SW 1271 (cell line): ENCODE data around the gene C14orf180.
"Not testable (repeated sequence)": the region's sequence is repeated elsewhere in the genome, so short reads cannot be mapped to it uniquely, and the experiment has no call there.

ENCODE experiments used
- DNase-seq, 2 experiments: peaks; one replicate each; lab custom pipeline; 2025; lab: John Stamatoyannopoulos, UW

C14orf180 gene

DNA sequence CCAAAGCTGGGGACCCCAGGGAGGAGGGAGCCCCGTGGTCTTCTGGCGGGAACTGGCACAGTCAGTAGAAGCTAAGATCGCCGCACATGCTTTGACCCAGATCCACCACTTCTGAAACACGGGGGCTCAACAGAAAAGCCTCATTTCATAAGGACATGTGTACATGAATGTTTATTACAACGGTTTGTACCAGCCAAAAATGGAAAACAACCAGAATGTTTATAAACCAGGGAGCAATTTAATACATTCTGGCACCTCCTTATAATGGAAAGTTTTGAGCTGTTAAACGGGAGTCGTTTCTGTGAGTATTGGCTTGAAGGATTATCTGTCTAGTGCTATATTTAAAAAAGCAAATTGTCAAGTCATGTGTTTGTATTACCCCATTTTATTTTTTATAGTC is 32.3 kb downstream of the C14orf180 start:
- no peak for DNase-seq

DNA sequence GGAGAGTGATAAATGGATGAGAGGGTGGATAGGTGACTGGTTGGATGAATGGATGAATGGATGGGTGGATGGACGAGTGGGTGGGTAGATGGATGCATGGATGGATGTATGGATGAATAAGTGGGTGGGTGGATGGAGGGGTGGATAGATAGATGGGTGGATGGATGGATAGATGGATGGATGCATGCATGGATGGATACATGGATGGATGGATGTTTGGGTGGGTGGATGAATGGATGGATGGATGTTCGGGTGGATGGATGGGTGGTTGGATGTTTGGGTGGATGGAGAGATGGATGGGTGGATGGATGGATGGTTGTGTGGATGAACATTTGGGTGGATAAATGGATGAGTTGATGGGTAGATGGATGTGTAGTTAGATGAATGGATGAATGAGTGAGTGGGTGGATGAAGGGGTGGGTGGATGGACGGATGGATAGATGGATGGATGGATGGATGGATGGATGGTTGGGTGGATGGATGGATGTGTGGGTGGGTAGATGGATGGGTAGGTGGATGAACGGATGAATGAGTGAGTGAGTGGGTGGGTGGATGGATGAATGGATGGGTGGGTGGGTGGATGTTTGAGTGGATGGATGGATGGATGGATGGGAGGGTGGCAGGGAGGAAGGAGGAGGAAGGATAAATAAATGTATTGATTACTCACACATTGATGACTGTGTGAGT is 34.7 kb downstream of the C14orf180 start:
- no peak for DNase-seq

DNA sequence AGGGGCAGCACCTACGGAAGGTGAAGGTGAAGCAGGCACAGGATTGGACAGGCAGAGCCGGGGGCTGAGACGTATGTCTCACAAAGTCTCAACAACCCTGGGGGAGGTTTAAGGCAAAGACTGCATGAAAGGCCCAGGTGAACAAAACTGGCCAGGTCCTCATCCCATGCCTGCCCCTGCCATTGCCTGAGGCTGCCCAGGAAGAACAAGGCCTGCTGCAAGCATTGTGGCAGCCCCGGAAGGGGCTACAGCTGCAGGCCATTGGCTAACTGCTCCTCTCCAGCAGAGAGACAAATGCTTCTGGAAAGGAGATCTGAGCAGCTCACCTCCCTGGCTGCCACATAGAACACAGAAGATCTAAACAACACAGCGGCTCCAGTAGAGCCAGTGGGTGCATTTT is 45.4 kb downstream of the C14orf180 start:
- no peak for DNase-seq

DNA sequence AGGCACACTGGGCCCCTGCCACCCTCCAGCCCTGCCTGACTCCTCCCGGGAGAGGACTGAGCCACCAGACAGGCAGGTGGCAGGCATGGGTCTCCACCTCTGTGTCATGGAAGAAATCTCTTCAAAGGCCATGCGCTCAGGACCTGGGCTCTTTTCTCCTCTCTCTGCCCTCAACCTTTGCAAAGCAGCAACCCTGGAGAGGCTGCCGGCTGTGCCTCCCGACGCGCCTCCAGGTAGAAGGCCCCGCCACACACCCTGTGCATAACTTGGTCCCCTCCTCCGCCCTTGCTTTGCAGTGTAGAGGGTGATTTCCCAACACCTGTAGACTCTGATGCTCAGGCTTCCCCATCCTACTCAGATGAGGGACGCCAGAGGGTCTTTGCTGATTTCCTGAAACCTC is 53.2 kb downstream of the C14orf180 start:
- DNase-seq: no peak

DNA sequence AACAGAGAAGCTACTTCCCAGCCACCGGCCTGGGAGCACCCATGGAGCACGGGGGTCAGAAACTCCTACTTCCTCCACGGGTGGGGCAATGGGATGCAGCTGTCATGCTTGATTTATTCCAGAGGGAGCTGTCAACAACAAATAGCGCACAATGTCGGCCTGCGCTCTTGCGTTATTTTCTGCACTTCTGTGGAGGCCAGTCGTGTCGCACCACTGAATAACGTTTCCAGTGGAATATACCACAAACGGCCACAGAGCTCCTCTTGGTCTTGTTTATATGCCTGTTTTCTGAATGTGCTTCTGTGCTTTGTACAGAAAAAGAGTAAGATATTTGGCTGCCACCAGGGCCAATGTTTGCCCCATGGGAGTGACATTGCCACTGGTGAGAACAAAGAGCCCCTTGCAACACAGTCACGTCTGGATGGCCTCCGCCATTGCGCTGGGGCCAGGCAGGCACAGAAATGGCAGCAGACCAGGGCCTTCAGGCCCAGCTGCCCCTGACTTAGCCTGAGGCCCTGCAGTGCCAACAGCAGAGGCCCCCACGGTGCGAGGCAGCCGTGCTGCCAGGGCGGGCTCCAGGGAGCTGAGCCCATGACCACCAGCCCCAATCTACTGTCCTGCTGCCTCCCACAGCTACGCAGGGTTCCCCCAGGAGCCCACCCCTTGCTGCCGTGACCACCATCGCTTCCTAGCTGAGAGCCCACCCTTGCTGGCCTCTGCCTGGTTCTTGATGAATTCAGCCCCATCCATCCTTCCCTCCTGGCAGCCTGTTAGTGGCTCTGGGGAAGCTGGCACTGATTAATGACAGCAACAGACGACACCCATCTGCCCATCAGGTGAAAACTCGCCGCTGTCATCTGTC is 53.9 kb downstream of the C14orf180 start:
- DNase-seq: no peak

DNA sequence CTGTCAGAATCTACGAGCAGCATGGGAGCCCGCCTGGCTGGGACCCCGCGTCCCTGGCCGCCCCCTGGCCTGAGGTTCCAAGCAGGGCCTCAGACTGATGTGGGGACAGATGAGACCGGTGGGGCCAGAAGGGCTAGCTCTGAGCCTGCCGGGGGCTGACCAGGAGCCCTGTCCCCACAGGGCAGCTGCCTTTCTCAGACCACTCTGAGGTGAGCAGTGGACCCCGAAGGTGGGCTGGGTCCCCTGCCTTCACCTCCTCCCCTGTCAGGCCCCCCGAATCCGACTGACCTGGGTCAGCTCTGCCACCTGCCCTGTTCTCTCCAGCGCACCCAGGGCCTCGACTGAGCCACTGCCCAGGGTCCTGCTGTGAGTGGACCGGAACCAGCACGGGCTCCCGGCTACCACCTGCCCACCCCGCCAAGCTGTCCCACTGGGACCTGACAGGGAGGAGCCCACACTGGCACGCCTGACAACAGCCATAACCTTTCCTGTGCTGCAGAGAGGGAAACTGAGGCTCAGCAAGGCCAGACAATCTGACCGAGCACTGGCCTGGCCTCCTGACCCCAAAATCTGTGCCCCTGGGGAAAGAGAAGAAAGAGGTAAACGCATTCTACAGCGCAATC is 54.7 kb downstream of the C14orf180 start:
- DNase-seq: no peak

DNA sequence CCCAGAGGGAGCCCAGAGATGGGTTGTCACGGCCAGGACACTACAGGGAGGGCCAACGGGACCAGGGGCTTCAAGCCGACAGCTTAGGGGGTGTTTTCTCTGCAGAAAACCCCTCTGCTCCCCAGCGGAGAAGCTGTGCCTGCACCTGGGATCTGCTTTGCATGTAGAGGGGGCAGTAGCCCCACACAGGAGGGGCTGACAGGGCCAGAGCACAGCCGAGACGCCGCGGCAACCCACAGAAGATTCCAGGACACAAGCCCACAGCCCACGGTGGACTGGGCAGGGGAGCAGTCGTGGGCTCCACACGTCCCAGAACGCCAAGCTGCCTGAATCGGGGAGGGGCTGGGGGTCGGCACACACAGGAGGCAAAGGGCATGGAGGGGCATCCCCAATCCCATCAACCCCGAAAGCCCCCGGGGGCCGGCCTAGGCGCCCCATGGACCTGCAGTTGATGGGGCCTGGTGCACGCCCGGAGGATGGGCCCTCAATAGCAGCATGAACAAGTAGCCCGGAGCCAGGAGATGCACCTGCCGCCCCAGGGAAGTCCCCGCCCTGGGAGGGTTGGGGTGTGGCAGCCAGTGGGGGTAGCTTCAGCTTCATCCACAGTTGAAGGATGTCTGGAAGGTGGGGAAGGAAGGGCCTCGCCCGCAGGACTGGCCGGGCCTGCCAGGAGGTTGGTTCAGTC is 55.5 kb downstream of the C14orf180 start:
- no peak for DNase-seq

DNA sequence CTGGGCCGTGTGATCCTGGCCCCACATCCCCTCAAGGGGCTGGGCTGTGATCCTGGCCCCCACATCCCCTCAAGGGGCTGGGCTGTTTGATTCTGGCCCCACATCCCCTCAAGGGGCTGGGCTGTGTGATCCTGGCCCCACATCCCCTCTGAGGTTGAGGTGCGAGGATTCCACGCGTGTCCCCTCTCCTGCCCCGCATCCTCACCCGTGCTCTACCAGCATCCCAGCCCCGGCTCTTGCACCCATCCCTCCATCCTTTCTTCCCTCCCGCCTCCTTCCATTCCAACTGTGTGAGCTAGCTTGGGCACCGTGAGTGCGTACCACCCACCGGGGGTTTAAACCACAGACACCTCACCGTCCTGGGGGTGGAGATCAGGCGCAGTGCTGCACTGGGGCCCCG is 56.2 kb downstream of the C14orf180 start:
- DNase-seq: no peak

DNA sequence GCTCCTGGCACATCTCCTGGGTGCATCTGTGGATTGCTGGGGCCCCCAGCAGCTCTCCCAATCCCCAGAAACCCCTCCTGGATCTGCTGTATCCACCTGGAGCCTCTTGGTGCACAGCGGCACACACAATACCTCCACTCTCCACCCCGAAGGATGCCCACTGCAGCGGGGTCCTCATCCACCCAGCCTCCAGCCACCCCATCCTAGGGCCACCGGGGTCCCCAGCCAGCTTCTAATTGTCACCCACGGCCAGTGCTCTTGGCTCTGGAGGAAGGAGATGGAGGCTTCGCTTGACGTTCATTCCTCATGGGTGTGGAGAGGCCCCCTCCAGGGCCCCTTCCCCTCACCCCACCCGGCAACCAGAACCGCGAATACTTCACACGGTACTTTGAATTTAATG is 56.6 kb downstream of the C14orf180 start:
- no peak for DNase-seq

DNA sequence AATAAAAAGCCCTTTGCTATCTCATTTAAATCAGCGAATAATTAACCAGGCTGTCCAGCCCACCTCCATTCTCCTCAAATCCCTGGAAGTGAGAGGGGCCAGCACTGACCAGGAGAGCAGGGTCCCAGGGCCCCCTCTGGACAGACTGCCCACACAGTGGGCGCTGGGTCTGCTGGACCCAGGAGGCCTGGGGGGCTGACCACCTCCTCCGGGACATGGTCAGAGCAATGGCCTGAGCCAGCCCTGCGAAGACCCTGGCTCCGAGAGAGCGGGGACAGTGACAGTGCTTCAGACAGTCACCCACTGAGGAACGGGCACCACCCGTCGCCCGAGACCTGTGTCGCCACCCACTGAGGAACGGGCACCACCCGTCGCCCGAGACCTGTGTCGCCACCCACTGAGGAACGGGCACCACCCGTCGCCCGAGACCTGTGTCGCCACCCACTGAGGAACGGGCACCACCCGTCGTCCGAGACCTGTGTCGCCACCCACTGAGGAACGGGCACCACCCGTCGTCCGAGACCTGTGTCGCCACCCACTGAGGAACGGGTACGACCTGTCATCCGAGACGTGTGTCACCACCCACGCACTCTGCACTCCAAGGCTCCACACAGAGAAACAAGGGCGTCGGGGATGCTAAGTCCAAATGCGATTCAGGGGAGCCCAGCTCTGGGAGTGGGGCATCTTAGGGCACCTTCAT is 57.4 kb downstream of the C14orf180 start:
- not testable (repeated sequence) for DNase-seq

DNA sequence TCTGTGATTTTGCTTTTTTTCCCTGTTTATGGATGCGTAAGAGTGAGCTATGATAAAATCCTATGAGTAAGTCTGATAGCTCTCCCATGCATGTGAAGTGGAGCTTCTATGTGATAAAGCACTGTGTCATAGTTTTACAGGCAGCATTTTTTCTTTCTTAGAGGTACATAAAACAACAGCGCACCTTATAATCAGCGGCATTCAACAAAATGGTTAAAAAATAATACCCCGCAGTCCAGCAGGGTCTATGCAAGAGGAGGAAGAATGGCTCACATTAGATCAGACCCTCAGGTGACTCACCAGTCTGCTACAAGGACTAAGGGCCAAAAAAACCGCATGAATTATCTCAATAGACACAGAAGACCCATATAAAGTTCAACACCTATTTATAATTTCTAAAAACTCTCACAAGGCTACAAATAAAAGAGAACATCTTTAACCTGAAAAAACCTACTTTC is 58.0 kb downstream of the C14orf180 start:
- no peak for DNase-seq

DNA sequence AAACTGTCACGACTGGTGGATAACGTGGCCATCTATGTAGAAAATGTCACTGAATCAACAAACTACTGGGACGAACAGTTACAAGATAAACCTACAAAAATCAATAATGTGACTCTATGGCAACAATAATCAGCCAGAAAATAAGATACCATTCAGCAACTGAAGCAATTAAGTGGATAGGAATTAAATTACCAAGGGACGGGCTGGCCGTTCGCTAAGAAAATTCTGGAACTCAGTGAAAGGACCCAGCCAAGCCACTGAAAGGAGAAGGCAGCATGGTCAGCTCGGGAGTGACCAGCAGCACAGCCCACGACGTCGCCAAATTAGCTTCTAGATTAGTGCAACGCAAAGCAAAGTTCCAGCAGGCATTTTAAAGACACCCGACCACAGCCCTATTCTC is 58.6 kb downstream of the C14orf180 start:
- DNase-seq: no peak

DNA sequence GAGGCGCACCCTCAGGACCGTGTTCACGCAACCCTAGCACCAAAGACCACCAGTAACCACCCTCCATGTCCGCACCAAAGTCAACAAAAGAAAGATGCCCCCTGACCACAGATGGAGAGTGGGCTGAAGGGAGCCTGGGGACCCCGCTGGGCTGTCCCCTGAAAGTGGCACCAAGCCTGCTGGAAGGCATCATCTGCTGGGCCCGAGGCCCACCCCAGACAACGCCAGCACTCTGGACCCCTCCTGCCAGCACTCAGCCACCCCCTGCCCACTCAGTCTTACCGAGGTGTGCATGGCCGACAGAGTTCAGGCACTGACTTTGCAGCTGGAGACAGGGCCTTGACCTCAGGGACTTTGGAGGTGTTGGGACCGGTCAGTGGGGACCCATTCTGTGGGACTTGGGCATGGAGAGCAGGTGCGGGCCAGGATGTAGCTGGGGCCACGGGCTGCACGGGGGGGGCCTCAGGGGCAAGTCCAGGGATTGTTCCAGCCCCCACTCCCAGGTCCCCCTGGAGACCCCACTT is 59.4 kb downstream of the C14orf180 start:
- no peak for DNase-seq

DNA sequence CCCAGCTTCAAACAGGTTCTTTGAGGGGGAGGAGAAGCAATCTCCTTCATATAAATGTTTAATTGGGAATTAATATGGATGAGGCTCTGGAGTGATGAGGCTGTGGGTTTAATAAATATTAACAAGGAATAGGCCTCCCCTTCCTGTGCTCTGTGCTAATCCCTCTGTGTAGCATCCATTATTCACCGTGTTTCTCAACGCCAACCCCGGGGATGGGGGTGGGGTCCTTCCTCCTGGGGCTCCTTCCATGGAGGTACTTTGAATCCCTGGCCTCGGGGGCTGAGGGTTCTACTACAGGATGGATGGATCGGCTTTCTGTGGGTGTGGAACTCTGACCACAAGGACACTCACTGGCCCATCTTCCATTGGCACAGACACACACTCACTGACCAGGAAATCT is 59.9 kb downstream of the C14orf180 start:
- no peak for DNase-seq
